ENCODE data around the gene CTNNA1.

DNA sequence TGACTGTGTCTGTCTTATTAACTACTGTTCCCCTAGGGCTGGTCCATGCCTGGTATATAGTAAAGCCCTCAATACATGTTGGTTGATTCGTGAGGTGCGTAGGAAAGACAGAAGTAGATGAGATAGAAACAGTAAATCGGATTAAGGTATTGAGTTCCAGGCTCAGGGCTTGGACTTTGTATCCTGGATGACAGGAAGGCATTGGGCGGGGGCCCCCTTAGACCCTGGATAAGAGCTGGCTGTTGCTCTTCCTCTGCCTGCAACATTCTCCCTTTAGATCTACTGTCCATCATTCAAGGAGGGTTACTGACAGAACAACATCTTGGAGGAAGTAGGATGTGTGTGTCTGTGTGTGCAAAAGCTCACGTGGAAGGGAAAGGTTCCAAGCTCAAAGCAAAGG, 31.2 kb upstream of the CTNNA1 start:
- TF ChIP-seq, protein P1, sequence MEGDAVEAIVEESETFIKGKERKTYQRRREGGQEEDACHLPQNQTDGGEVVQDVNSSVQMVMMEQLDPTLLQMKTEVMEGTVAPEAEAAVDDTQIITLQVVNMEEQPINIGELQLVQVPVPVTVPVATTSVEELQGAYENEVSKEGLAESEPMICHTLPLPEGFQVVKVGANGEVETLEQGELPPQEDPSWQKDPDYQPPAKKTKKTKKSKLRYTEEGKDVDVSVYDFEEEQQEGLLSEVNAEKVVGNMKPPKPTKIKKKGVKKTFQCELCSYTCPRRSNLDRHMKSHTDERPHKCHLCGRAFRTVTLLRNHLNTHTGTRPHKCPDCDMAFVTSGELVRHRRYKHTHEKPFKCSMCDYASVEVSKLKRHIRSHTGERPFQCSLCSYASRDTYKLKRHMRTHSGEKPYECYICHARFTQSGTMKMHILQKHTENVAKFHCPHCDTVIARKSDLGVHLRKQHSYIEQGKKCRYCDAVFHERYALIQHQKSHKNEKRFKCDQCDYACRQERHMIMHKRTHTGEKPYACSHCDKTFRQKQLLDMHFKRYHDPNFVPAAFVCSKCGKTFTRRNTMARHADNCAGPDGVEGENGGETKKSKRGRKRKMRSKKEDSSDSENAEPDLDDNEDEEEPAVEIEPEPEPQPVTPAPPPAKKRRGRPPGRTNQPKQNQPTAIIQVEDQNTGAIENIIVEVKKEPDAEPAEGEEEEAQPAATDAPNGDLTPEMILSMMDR (IDR thresholded peaks at IDR 0.05; ENCODE audit: low read depth, low read length, poor library complexity, severe bottlenecking), result no peak
- no peak for TF ChIP-seq EZH2phosphoT487 (IDR thresholded peaks at IDR 0.05; ENCODE audit: borderline replicate concordance, low read length)
